Measurements from ENCODE around the gene TEKT4.
"Not testable (repeated sequence)": the region's sequence is repeated elsewhere in the genome, so short reads cannot be mapped to it uniquely, and the experiment has no call there.

Gene TEKT4

GRCh38 chr2:94875820-94876522 lies 4.7 kb downstream of the TEKT4 start:
- DNase-seq = no peak

- DNase-seq = no peak
These were observed 5.3 kb downstream of the TEKT4 start for GRCh38 chr2:94876523-94876863.

- no peak for DNase-seq
These were observed 5.9 kb downstream of the TEKT4 start for GRCh38 chr2:94877129-94877528.

GRCh38 chr2:94878575-94878974 lies 7.3 kb downstream of the TEKT4 start:
- not testable (repeated sequence) for DNase-seq

- no peak for DNase-seq
These were observed 8.2 kb downstream of the TEKT4 start for GRCh38 chr2:94879314-94879981.

GRCh38 chr2:94879982-94880377 lies 8.8 kb downstream of the TEKT4 start:
- no peak for DNase-seq

- DNase-seq = no peak
These were observed 9.3 kb downstream of the TEKT4 start for GRCh38 chr2:94880507-94880906.

- no peak for DNase-seq
These were observed 9.8 kb downstream of the TEKT4 start for GRCh38 chr2:94881070-94881469.

GRCh38 chr2:94890234-94890633 lies 19.0 kb downstream of the TEKT4 start:
- no peak for DNase-seq

- DNase-seq = not testable (repeated sequence)
These were observed 24.0 kb downstream of the TEKT4 start for GRCh38 chr2:94895273-94895672.

GRCh38 chr2:94906976-94907375 lies 35.7 kb downstream of the TEKT4 start:
- DNase-seq = not testable (repeated sequence)

- DNase-seq = no peak
These were observed 52.0 kb downstream of the TEKT4 start for GRCh38 chr2:94923196-94923595.

- not testable (repeated sequence) for DNase-seq
These were observed 53.8 kb downstream of the TEKT4 start for GRCh38 chr2:94924999-94925398.
